GM21423 (cell line): ENCODE measurements around the gene ITSN1.

Experiments
- ATAC-seq: cut with Tn5 transposase; IDR thresholded peaks from one replicate; pipeline ENCODE4 v1.9.1; 2021; ENCODE audit warnings: mild to moderate bottlenecking, moderate library complexity; ENCODE audit not compliant: unreplicated experiment

ITSN1 gene

GRCh38 chr21:33680870-33681269 is 38.6 kb downstream of the ITSN1 start:
- no peak for ATAC-seq

GRCh38 chr21:33682992-33683627 is 40.8 kb downstream of the ITSN1 start:
- ATAC-seq = no peak

- no peak for ATAC-seq
Observed at GRCh38 chr21:33684068-33684467, 41.8 kb downstream of the ITSN1 start.

- ATAC-seq = no peak
Observed at GRCh38 chr21:33684923-33685560, 42.7 kb downstream of the ITSN1 start.

- no peak for ATAC-seq
Observed at GRCh38 chr21:33685613-33686197, 43.4 kb downstream of the ITSN1 start.

GRCh38 chr21:33686386-33686785 is 44.1 kb downstream of the ITSN1 start:
- ATAC-seq = no peak

- no peak for ATAC-seq
Observed at GRCh38 chr21:33687634-33688033, 45.3 kb downstream of the ITSN1 start.

- ATAC-seq = no peak
Observed at GRCh38 chr21:33688353-33688752, 46.1 kb downstream of the ITSN1 start.

GRCh38 chr21:33690874-33691273 is 48.6 kb downstream of the ITSN1 start:
- ATAC-seq = no peak

GRCh38 chr21:33691945-33692603 is 49.8 kb downstream of the ITSN1 start:
- ATAC-seq = no peak

- no peak for ATAC-seq
Observed at GRCh38 chr21:33695813-33696212, 53.5 kb downstream of the ITSN1 start.

- no peak for ATAC-seq
Observed at GRCh38 chr21:33696465-33696864, 54.2 kb downstream of the ITSN1 start.

- ATAC-seq = no peak
Observed at GRCh38 chr21:33698087-33698860, 56.0 kb downstream of the ITSN1 start.

GRCh38 chr21:33699277-33699676 is 57.0 kb downstream of the ITSN1 start:
- ATAC-seq = no peak

GRCh38 chr21:33700491-33700890 is 58.2 kb downstream of the ITSN1 start:
- ATAC-seq = no peak

- ATAC-seq = no peak
Observed at GRCh38 chr21:33703750-33704606, 61.7 kb downstream of the ITSN1 start.

- no peak for ATAC-seq
Observed at GRCh38 chr21:33707846-33708245, 65.5 kb downstream of the ITSN1 start.

- no peak for ATAC-seq
Observed at GRCh38 chr21:33708874-33709273, 66.6 kb downstream of the ITSN1 start.

- ATAC-seq = no peak
Observed at GRCh38 chr21:33712022-33712803, 69.9 kb downstream of the ITSN1 start.
